HEK293T (cell line): Measurements from ENCODE around the gene RNF180.

ENCODE experiments used
- CTCF ChIA-PET: fragments of 350-600 bp; formaldehyde crosslinking; extraction: SDS; loops from one replicate; lab custom pipeline; 2021; ENCODE audit warnings: antibody characterized with exemption, inconsistent platforms; lab: Yijun Ruan, JAX
- POLR2A ChIA-PET: fragments of 350-600 bp; formaldehyde crosslinking; extraction: SDS; loops from one replicate; lab custom pipeline; 2020; ENCODE audit warnings: antibody characterized with exemption, inconsistent platforms; lab: Yijun Ruan, JAX
- DNase-seq: peaks from one replicate; pipeline ENCODE4 v3.0.0; 2012; ENCODE audit warnings: mixed read lengths; ENCODE audit errors: extremely low spot score
- ARNT ChIP-seq: fragments of 450-650 bp; IDR thresholded peaks from 2 replicates; pipeline ENCODE4 v1.6.1; 2017; ENCODE audit warnings: mild to moderate bottlenecking
- BHLHE40 ChIP-seq: fragments of 450-650 bp; IDR thresholded peaks from 2 replicates; pipeline ENCODE4 v1.6.1; 2016; ENCODE audit warnings: mild to moderate bottlenecking, moderate library complexity, borderline replicate concordance
- CTBP1 ChIP-seq: fragments of 450-650 bp; IDR thresholded peaks from 2 replicates; pipeline ENCODE4 v1.6.1; 2016; ENCODE audit warnings: borderline replicate concordance
- ELF4 ChIP-seq: fragments of 450-650 bp; IDR thresholded peaks from 2 replicates; pipeline ENCODE4 v1.6.1; 2017; ENCODE audit warnings: antibody characterized with exemption
- FOXA1 ChIP-seq: fragments of 450-650 bp; IDR thresholded peaks from 2 replicates; pipeline ENCODE4 v1.6.1; 2016; ENCODE audit warnings: mild to moderate bottlenecking
- FOXK2 ChIP-seq: fragments of 450-650 bp; IDR thresholded peaks from 2 replicates; pipeline ENCODE4 v1.6.1; 2016; ENCODE audit warnings: mild to moderate bottlenecking
- FOXM1 ChIP-seq: fragments of 450-650 bp; IDR thresholded peaks from 2 replicates; pipeline ENCODE4 v1.6.1; 2017; ENCODE audit warnings: mild to moderate bottlenecking, borderline replicate concordance
- HDGF ChIP-seq: fragments of 450-650 bp; IDR thresholded peaks from 2 replicates; pipeline ENCODE4 v1.6.1; 2017; ENCODE audit warnings: antibody characterized with exemption, borderline replicate concordance
- L3MBTL2 ChIP-seq: fragments of 450-650 bp; conservative IDR thresholded peaks from 2 replicates; pipeline ENCODE4 v1.6.1; 2016; ENCODE audit warnings: mild to moderate bottlenecking
- LEF1 ChIP-seq: fragments of 450-650 bp; IDR thresholded peaks from 2 replicates; pipeline ENCODE4 v1.6.1; 2017; ENCODE audit warnings: mild to moderate bottlenecking, borderline replicate concordance
- NFRKB ChIP-seq: fragments of 450-650 bp; IDR thresholded peaks from 2 replicates; pipeline ENCODE4 v1.6.1; 2016; ENCODE audit warnings: mild to moderate bottlenecking, moderate library complexity
- SP1 ChIP-seq: fragments of 450-650 bp; IDR thresholded peaks from 2 replicates; pipeline ENCODE4 v1.6.1; 2017
- SUZ12 ChIP-seq: fragments of 450-650 bp; IDR thresholded peaks from 2 replicates; pipeline ENCODE4 v1.6.1; 2016; ENCODE audit warnings: mild to moderate bottlenecking
- TARDBP ChIP-seq: fragments of 450-650 bp; IDR thresholded peaks from 2 replicates; pipeline ENCODE4 v1.6.1; 2016
- ZNF384 ChIP-seq: fragments of 450-650 bp; IDR thresholded peaks from 2 replicates; pipeline ENCODE4 v1.6.1; 2016
- TF ChIP-seq, protein P1 (sequence below): fragments of 450-650 bp; IDR thresholded peaks from 2 replicates; pipeline ENCODE4 v1.6.1; 2016

The RNF180 gene

DNA sequence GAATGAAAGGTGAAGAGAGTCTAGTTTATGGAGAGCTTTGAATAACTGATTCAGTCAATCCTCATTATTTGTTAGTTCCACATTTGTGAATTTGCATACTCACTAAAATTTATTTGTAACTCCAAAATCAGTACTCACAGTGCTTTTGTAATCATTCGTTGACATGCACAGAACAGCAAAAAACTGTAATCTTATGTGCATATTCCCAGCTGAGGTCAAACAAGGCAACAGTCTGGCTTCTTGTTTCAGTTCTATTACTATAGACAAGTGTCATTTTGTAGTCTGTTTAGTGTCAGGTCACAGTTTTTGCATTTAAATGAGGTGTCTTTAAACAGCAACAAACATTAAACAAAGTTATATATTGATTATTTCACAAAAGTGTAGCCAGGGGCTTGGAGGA, 142.5 kb downstream of the RNF180 start:
- TF ChIP-seq ZNF384 = no peak
- TF ChIP-seq BHLHE40 = no peak
- no peak for TF ChIP-seq LEF1
- no peak for TF ChIP-seq SUZ12
- no peak for TF ChIP-seq FOXK2
- TF ChIP-seq ELF4 = no peak
- TF ChIP-seq HDGF = no peak
- no peak for TF ChIP-seq SP1
- no peak for TF ChIP-seq NFRKB
- no peak for TF ChIP-seq ARNT
- TF ChIP-seq FOXA1 = no peak
- no peak for TF ChIP-seq FOXM1
- POLR2A ChIA-PET = no interaction called here
- CTCF ChIA-PET = no interaction called here
- DNase-seq = no peak

DNA sequence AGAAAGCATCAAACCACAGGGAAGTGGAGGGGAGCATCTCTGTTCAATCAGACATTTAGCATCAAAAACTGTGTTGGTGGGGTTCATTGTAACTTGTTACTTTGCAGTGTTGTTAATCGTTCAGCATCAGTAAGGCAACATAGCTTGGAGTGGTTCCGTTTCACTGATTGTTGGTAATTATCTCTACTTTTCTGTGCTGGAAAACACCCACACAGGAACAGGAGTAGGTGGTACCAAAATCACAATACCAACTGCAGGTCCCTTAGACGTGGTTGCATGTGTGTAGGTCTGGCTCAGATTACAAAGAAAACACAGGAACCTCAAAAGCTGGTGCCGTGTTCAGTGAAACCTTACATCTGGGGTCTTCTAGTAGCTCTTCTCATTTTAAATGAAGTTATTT, 146.8 kb downstream of the RNF180 start:
- POLR2A ChIA-PET = no interaction called here
- DNase-seq = no peak
- TF ChIP-seq FOXM1 (no peak), HDGF (no peak), SP1 (no peak), ELF4 (no peak), LEF1 (no peak), FOXK2 (no peak), FOXA1 (no peak), ARNT (no peak), NFRKB (no peak)
- CTCF ChIA-PET = no interaction called here

DNA sequence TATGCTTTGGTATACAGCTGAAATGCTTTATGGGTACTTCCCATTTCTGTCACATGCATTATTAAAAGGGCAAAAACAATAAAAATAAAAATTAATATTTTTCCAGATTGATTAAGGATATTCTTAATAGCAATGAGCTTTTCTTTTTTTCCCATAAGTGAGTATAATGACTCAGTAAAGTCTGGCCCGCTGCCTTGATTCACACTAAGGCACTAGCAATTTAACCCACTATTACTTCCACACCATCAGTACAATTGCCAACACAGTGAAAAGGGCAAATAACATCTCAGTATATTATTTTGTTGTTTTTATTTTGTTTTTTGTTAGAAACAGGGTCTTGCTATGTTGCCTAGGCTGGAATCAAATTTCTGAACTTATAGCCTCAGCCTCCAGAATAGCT, 150.1 kb downstream of the RNF180 start:
- CTCF ChIA-PET = no interaction called here
- POLR2A ChIA-PET = no interaction called here
- DNase-seq = no peak
- TF ChIP-seq ELF4 = no peak
- TF ChIP-seq L3MBTL2 = no peak
- TF ChIP-seq FOXM1 = no peak
- no peak for TF ChIP-seq NFRKB
- TF ChIP-seq SP1 = no peak

DNA sequence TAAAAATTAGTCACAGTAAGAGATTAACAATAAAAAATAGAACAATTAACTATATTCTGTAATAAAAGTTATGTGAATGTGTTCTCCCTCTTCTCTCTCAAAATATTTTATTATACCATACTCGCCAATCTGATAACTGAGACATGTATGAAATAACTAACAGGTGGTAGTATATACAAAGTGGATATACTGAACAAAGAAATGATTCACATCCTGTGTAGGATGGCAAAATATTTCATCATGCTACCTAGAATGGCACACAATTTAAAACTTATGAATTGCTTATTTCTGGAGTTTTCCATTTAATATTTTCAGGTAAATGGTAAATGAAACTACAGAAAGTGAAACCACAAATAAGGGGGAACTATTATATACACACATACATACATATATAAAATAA, 152.5 kb downstream of the RNF180 start:
- TF ChIP-seq FOXK2 (no peak), TARDBP (no peak), FOXM1 (no peak), CTBP1 (no peak), LEF1 (no peak), HDGF (no peak), ZNF384 (no peak), FOXA1 (no peak), NFRKB (no peak), SP1 (no peak), BHLHE40 (no peak), L3MBTL2 (no peak), ARNT (no peak), ELF4 (no peak), SUZ12 (no peak)
- TF ChIP-seq, protein P1, sequence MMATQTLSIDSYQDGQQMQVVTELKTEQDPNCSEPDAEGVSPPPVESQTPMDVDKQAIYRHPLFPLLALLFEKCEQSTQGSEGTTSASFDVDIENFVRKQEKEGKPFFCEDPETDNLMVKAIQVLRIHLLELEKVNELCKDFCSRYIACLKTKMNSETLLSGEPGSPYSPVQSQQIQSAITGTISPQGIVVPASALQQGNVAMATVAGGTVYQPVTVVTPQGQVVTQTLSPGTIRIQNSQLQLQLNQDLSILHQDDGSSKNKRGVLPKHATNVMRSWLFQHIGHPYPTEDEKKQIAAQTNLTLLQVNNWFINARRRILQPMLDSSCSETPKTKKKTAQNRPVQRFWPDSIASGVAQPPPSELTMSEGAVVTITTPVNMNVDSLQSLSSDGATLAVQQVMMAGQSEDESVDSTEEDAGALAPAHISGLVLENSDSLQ = no peak
- no peak for DNase-seq
- CTCF ChIA-PET = no interaction called here
- POLR2A ChIA-PET = no interaction called here

DNA sequence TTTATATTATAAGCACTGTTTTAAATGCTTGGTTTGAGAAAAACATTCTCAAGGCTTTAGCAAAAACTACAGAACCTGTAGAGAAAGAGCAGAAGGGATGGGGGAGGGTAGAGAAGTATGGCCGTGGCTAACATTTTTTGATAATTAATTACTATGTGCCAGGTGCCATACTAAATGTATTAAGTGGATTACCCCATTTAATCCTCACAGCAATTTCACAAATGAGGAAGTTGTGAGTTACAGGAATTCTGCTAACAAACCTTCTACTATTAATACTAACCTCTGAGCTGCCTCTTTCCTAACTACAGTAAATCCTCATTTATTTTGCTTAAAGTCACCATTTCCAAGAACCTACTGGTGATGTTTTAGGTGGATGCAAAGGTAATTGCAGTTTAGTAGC, 157.9 kb downstream of the RNF180 start:
- no peak for TF ChIP-seq BHLHE40
- no peak for TF ChIP-seq SP1
- no peak for TF ChIP-seq CTBP1
- TF ChIP-seq TARDBP = no peak
- no peak for TF ChIP-seq LEF1
- ChIA-PET POLR2A (no interaction called here), CTCF (no interaction called here)
- no peak for DNase-seq

DNA sequence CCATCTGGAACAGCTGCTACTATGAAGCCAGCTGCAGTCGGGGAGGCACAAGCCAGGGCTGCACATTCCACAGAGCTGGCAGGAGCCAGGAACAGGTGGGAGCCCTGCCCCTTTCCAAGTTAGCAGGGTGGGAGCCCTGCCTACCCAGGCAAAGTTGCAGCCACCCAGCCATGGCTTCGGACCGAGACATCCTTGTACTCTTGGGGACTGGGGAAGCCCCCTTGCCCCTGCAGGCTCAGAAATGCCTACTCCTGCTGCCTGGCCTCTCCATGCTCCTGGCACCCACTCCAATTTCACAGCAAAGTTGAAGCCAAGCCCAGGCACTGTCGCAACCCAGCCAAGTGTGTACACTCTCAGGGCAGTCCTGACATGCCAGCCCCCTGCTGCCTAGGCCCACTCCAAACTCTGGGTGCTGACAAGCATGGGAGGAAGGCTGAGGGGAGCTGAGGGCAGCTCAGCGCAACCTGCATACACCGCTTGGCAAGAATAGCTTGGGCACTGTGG, 165.1 kb downstream of the RNF180 start:
- CTCF ChIA-PET = no interaction called here
- DNase-seq = no peak

DNA sequence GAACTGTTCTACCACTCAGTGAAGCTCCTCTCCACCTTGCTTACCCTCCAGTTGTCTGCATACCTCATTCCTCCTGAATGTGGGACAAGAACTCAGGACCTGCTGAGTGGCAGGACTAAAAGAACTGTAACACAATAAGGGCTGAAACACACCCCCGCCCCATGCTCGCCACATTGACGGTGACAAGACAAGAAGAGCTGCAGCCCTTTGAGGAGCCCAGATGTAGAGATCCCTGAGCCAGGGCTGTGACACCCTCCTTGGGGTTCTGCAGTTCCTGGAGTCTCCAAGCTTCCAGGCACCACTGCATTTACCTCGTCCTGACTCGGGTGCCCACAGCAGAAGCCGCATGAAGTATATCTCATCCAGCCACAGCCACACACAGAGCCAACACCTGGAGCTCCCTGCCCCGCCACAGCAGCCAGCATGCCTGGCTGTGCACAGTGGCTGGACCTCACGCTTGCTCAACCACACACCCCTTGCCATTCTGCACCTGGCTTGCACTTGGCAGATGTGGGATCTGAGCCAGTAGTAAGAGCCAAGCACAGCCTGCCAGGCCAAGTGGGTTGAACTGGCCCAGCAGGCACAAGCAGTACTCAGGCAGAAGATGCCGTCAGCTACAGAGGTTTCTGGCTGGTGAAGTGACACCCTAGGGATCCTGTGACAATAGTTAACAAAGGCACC, 166.1 kb downstream of the RNF180 start:
- POLR2A ChIA-PET = no interaction called here
- no peak for TF ChIP-seq SP1
- no peak for DNase-seq
- CTCF ChIA-PET = no interaction called here

More for the DNA sequence above, 165.1 kb downstream of the RNF180 start:
- POLR2A ChIA-PET = no interaction called here
- TF ChIP-seq NFRKB (no peak), L3MBTL2 (no peak), LEF1 (no peak), HDGF (no peak), TARDBP (no peak), CTBP1 (no peak)

DNA sequence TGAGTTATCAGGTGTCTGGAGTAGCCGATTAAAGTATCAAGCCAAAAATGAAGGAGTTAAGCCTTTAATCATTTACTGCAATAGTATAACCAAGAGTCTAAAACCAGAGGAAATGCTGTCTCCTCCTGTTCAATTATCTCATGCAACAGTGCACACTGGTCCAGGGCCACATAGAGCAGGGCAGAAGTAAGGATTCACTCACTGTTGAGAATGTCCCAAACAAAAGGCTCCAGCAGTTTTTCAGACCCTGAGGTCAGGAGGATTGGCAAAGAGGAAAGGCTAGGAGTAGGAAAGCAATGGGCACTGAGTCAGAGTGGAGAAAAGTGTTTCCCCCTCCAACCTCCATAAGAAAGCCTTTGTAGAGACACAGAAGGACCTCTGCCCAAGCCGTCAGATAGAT, 168.2 kb downstream of the RNF180 start:
- DNase-seq = no peak
- ChIA-PET POLR2A (no interaction called here), CTCF (no interaction called here)
- TF ChIP-seq FOXA1 (no peak), FOXM1 (no peak), TARDBP (no peak), SUZ12 (no peak), CTBP1 (no peak), BHLHE40 (no peak), FOXK2 (no peak), HDGF (no peak), NFRKB (no peak), ZNF384 (no peak), ELF4 (no peak), ARNT (no peak), L3MBTL2 (no peak), LEF1 (no peak), SP1 (no peak)
- TF ChIP-seq, protein P1 = no peak
